H1 (cell line): ENCODE data around the gene TXN2. TPM values are rescaled to one million over a fixed set of nuclear protein-coding genes. Genes with fewer than 3 reads are reported as not detected.

Experiments used
- CEBPB ChIP-seq: IDR thresholded peaks from 2 replicates; pipeline ENCODE4 v1.6.1; 2012; ENCODE audit warnings: low read depth, low read length
- GABPA ChIP-seq: IDR thresholded peaks from 2 replicates; pipeline ENCODE4 v1.6.1; 2011; ENCODE audit warnings: mild to moderate bottlenecking, low read length, moderate library complexity, borderline replicate concordance; ENCODE audit not compliant: insufficient read depth
- JUND ChIP-seq: IDR thresholded peaks from 2 replicates; pipeline ENCODE4 v1.6.1; 2011; ENCODE audit warnings: mild to moderate bottlenecking, improper control_type of control experiment, low read length
- POLR2A ChIP-seq, 2 experiments: IDR thresholded peaks; 1 replicate in 1 of 2; 2 replicates in 1 of 2; pipeline ENCODE4 v1.6.1; 2011; ENCODE audit warnings: low read depth in 2 of 2, low read length in 2 of 2, mild to moderate bottlenecking in 2 of 2; ENCODE audit errors: control extremely low read depth in 1 of 2
- RAD21 ChIP-seq, 2 experiments: IDR thresholded peaks in 1 of 2; conservative IDR thresholded peaks in 1 of 2; 2 replicates each; pipeline ENCODE4 v1.6.1; 2011; ENCODE audit warnings: low read depth in 2 of 2, low read length in 2 of 2, improper control_type of control experiment in 1 of 2, inconsistent platforms in 1 of 2, mild to moderate bottlenecking in 1 of 2, moderate library complexity in 1 of 2
- SP2 ChIP-seq: IDR thresholded peaks from 2 replicates; pipeline ENCODE4 v1.6.1; 2012; ENCODE audit warnings: mild to moderate bottlenecking, low read length, inconsistent platforms
- TAF7 ChIP-seq: optimal IDR thresholded peaks from 2 replicates; pipeline ENCODE3; 2011; ENCODE audit warnings: low read depth, mild to moderate bottlenecking, inconsistent platforms, low read length, moderate library complexity, borderline replicate concordance
- polyA plus RNA-seq, 7 experiments: library from polyadenylated mRNA; depleted of rRNA in 3 of 7; stranded (reverse) in 5 of 7; unstranded in 2 of 7; fragments of >200 nt in 5 of 7; fragments of 200-250 nt in 2 of 7; gene quantifications; 1 replicate in 5 of 7; 2 replicates in 1 of 7; 4 replicates in 1 of 7; pipeline versions ENCODE4 v1.2.1 to v1.2.3, GENCODE V29; 2011 to 2013; ENCODE audit warnings: missing spikeins in 2 of 7, mixed read lengths in 2 of 7
- total RNA-seq: library from RNA; stranded (reverse); fragmentation: NEBNext Ultra II Directional; extraction: Animal tissue kit (Norgen Biotek cat#: 25700); gene quantifications from 2 replicates; pipeline ENCODE4 v1.2.1, GENCODE V29; 2021
- TF ChIP-seq, protein P1 (sequence below): IDR thresholded peaks from 2 replicates; pipeline ENCODE4 v1.6.1; 2012; ENCODE audit warnings: low read length, inconsistent platforms

Gene TXN2
- total and polyA plus RNA-seq, 2 of the 8 experiments (the other 6 are each of a cell fraction or from before 2014, with no cell fraction given), result 47.5 to 116 TPM

- TF ChIP-seq, protein P1, sequence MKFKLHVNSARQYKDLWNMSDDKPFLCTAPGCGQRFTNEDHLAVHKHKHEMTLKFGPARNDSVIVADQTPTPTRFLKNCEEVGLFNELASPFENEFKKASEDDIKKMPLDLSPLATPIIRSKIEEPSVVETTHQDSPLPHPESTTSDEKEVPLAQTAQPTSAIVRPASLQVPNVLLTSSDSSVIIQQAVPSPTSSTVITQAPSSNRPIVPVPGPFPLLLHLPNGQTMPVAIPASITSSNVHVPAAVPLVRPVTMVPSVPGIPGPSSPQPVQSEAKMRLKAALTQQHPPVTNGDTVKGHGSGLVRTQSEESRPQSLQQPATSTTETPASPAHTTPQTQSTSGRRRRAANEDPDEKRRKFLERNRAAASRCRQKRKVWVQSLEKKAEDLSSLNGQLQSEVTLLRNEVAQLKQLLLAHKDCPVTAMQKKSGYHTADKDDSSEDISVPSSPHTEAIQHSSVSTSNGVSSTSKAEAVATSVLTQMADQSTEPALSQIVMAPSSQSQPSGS, result no peak
- TF ChIP-seq JUND (0 out of 2 replicates have a peak, but pooled peaks have one; percentile 31), CEBPB (no peak), RAD21 (IDR thresholded peaks at IDR 0.05 in 1 of 2, conservative IDR thresholded peaks at IDR 0.05 in 1 of 2; ENCODE audit: low read depth in 2 of 2, low read length in 2 of 2) (peak; percentile 98 to 99), POLR2A (IDR thresholded peaks at IDR 0.05; ENCODE audit: control extremely low read depth in 1 of 2, low read depth in 2 of 2, low read length in 2 of 2) (0 out of 3 replicates have a peak, but pooled peaks of 1 of the 2 experiments have one; percentile 28), TAF7 (peak; percentile 27), GABPA (peak; percentile 75; the same call in 1 of the 2 replicates), SP2 (no peak)
Measured at GRCh38 chr22:36470162-36470993, 11.1 kb downstream of the TXN2 start (continued).
